Kidney tubule cell (primary cell): ENCODE data around the gene KISS1R.
"Not testable (repeated sequence)": the region's sequence is repeated elsewhere in the genome, so short reads cannot be mapped to it uniquely, and the experiment has no call there.

Experiments used
- DNase-seq: peaks from one replicate; pipeline ENCODE4 v3.0.0-alpha.2; 2018; ENCODE audit warnings: low spot score

KISS1R gene

GRCh38 chr19:881385-882071 is 35.6 kb upstream of the KISS1R start:
- DNase-seq: no peak

GRCh38 chr19:882871-883497 is 34.1 kb upstream of the KISS1R start:
- DNase-seq: no peak

GRCh38 chr19:883661-884211 is 33.4 kb upstream of the KISS1R start:
- peak; percentile 89 for DNase-seq

GRCh38 chr19:884420-885211 is 32.5 kb upstream of the KISS1R start:
- DNase-seq: no peak

- no peak for DNase-seq
These were observed 31.5 kb upstream of the KISS1R start for GRCh38 chr19:885536-886224.

GRCh38 chr19:887072-887471 is 30.1 kb upstream of the KISS1R start:
- DNase-seq: peak; percentile 46

GRCh38 chr19:887599-887998 is 29.5 kb upstream of the KISS1R start:
- DNase-seq: no peak

GRCh38 chr19:888581-889385 is 28.4 kb upstream of the KISS1R start:
- no peak for DNase-seq

GRCh38 chr19:889662-890295 is 27.4 kb upstream of the KISS1R start:
- DNase-seq: no peak

- no peak for DNase-seq
These were observed 26.3 kb upstream of the KISS1R start for GRCh38 chr19:890831-891230.

- not testable (repeated sequence) for DNase-seq
These were observed 25.5 kb upstream of the KISS1R start for GRCh38 chr19:891421-892200.

- no peak for DNase-seq
These were observed 24.8 kb upstream of the KISS1R start for GRCh38 chr19:892243-892893.

- DNase-seq: peak; percentile 94
These were observed 24.0 kb upstream of the KISS1R start, which contains the start of the genes MED16 and RNU6-9 for GRCh38 chr19:892894-893689. MED16 (minus strand) TSS chr19:893187; CDS start chr19:891131, 2,056 bp downstream. RNU6-9 (plus strand) TSS chr19:893484.

- DNase-seq: no peak
These were observed 20.7 kb upstream of the KISS1R start for GRCh38 chr19:896434-896833.

GRCh38 chr19:896999-897398 is 20.1 kb upstream of the KISS1R start:
- DNase-seq: no peak

GRCh38 chr19:897442-898039 is 19.6 kb upstream of the KISS1R start:
- DNase-seq: no peak

- no peak for DNase-seq
These were observed 18.5 kb upstream of the KISS1R start for GRCh38 chr19:898663-899062.
